Measurements from ENCODE around the gene CECR2.
"Not testable (repeated sequence)": the region's sequence is repeated elsewhere in the genome, so short reads cannot be mapped to it uniquely, and the experiment has no call there.

CECR2 gene

GRCh38 chr22:17396516-17396915 lies 27.3 kb downstream of the CECR2 start:
- no peak overlapping the region for H3K4me3 ChIP-seq (ENCODE audit: low read length)
- DNase-seq (ENCODE audit: low read depth, low spot score): no peak

GRCh38 chr22:17397756-17398547 lies 28.7 kb downstream of the CECR2 start:
- no peak overlapping the region for H3K4me3 ChIP-seq (ENCODE audit: low read length)
- no peak for DNase-seq (ENCODE audit: low read depth, low spot score)

- DNase-seq (ENCODE audit: low read depth, low spot score): no peak
- H3K4me3 ChIP-seq (ENCODE audit: low read length): no peak overlapping the region
Measured at GRCh38 chr22:17400305-17400704, 31.0 kb downstream of the CECR2 start.

GRCh38 chr22:17401728-17402127 lies 32.5 kb downstream of the CECR2 start:
- no peak overlapping the region for H3K4me3 ChIP-seq (ENCODE audit: low read length)
- DNase-seq (ENCODE audit: low read depth, low spot score): no peak

- DNase-seq (ENCODE audit: low read depth, low spot score): no peak
- no peak overlapping the region for H3K4me3 ChIP-seq (ENCODE audit: low read length)
Measured at GRCh38 chr22:17402293-17402692, 33.0 kb downstream of the CECR2 start.

- no peak for DNase-seq (ENCODE audit: low read depth, low spot score)
Measured at GRCh38 chr22:17403906-17404305, 34.6 kb downstream of the CECR2 start.

GRCh38 chr22:17407643-17408042 lies 38.4 kb downstream of the CECR2 start:
- no peak for DNase-seq (ENCODE audit: low read depth, low spot score)
- no peak overlapping the region for H3K4me3 ChIP-seq (ENCODE audit: low read length)

More at GRCh38 chr22:17403906-17404305, 34.6 kb downstream of the CECR2 start:
- H3K4me3 ChIP-seq (ENCODE audit: low read length): no peak overlapping the region

- no peak for DNase-seq (ENCODE audit: low read depth, low spot score)
- H3K4me3 ChIP-seq (ENCODE audit: low read length): no peak overlapping the region
Measured at GRCh38 chr22:17410576-17410975, 41.3 kb downstream of the CECR2 start.

GRCh38 chr22:17411213-17411612 lies 42.0 kb downstream of the CECR2 start:
- no peak overlapping the region for H3K4me3 ChIP-seq (ENCODE audit: low read length)
- DNase-seq (ENCODE audit: low read depth, low spot score): no peak

GRCh38 chr22:17412232-17412631 lies 43.0 kb downstream of the CECR2 start:
- no peak overlapping the region for H3K4me3 ChIP-seq (ENCODE audit: low read length)
- no peak for DNase-seq (ENCODE audit: low read depth, low spot score)

- DNase-seq (ENCODE audit: low read depth, low spot score): no peak
- no peak overlapping the region for H3K4me3 ChIP-seq (ENCODE audit: low read length)
Measured at GRCh38 chr22:17418890-17419324, 49.6 kb downstream of the CECR2 start.

GRCh38 chr22:17419348-17419747 lies 50.1 kb downstream of the CECR2 start:
- no peak for DNase-seq (ENCODE audit: low read depth, low spot score)
- H3K4me3 ChIP-seq (ENCODE audit: low read length): no peak overlapping the region

- no peak overlapping the region for H3K4me3 ChIP-seq (ENCODE audit: low read length)
- no peak for DNase-seq (ENCODE audit: low read depth, low spot score)
Measured at GRCh38 chr22:17422736-17423343, 53.6 kb downstream of the CECR2 start.

- no peak for DNase-seq (ENCODE audit: low read depth, low spot score)
- no peak overlapping the region for H3K4me3 ChIP-seq (ENCODE audit: low read length)
Measured at GRCh38 chr22:17423616-17424015, 54.4 kb downstream of the CECR2 start.

GRCh38 chr22:17427528-17427927 lies 58.3 kb downstream of the CECR2 start:
- DNase-seq (ENCODE audit: low read depth, low spot score); H3K4me3 ChIP-seq (ENCODE audit: low read length): not testable (repeated sequence)

GRCh38 chr22:17429516-17429915 lies 60.3 kb downstream of the CECR2 start:
- H3K4me3 ChIP-seq (ENCODE audit: low read length): no peak overlapping the region
- DNase-seq (ENCODE audit: low read depth, low spot score): no peak

GRCh38 chr22:17430412-17430811 lies 61.2 kb downstream of the CECR2 start:
- no peak overlapping the region for H3K4me3 ChIP-seq (ENCODE audit: low read length)
- DNase-seq (ENCODE audit: low read depth, low spot score): no peak

- DNase-seq (ENCODE audit: low read depth, low spot score): no peak
- no peak overlapping the region for H3K4me3 ChIP-seq (ENCODE audit: low read length)
Measured at GRCh38 chr22:17431179-17431578, 61.9 kb downstream of the CECR2 start.

- DNase-seq (ENCODE audit: low read depth, low spot score): no peak
- no peak overlapping the region for H3K4me3 ChIP-seq (ENCODE audit: low read length)
Measured at GRCh38 chr22:17434856-17435255, 65.6 kb downstream of the CECR2 start.

GRCh38 chr22:17435375-17435774 lies 66.1 kb downstream of the CECR2 start:
- DNase-seq (ENCODE audit: low read depth, low spot score): no peak
- H3K4me3 ChIP-seq (ENCODE audit: low read length): no peak overlapping the region

Measured in Jurkat, Clone E6-1 (cell line).